Ovary (tissue), 9 donors: ENCODE data around the gene FOXC1. TPM values are rescaled to one million over a fixed set of nuclear protein-coding genes. Genes with fewer than 3 reads are reported as not detected.

Experiments used
- DNase-seq, 5 donors: peaks; one replicate each; pipeline ENCODE4 v3.0.0-alpha.2; 2019 to 2020
- H3K27ac ChIP-seq, 2 donors: fragments of 200-600 bp; one replicate each; pipeline versions ENCODE4 v1.5.1 to v1.8.0; 2019 to 2022
- H3K27me3 ChIP-seq: fragments of 200-600 bp; one replicate; pipeline ENCODE4 v1.8.0; 2022
- H3K36me3 ChIP-seq: fragments of 200-600 bp; sonication (generic); one replicate; pipeline ENCODE4 v1.5.1; 2019
- H3K4me1 ChIP-seq: one replicate; pipeline ENCODE4 v1.8.1; 2013; ENCODE audit warnings: mild to moderate bottlenecking, moderate library complexity; ENCODE audit not compliant: insufficient read depth
- H3K4me3 ChIP-seq: fragments of 200-600 bp; sonication (generic); one replicate; pipeline ENCODE4 v1.5.1; 2017
- H3K9me3 ChIP-seq, 2 donors: fragments of 200-600 bp in 1 of 2; sonication (generic) in 1 of 2; one replicate each; pipeline versions ENCODE4 v1.5.1 to v1.8.1; 2013 to 2019; ENCODE audit warnings: mild to moderate bottlenecking in 1 of 2, moderate library complexity in 1 of 2
- EP300 ChIP-seq: sonication (generic); formaldehyde crosslinking; IDR thresholded peaks from one replicate; pipeline ENCODE4 v1.6.1; 2017; ENCODE audit warnings: antibody characterized with exemption
- POLR2A ChIP-seq: fragments of 450-650 bp; IDR thresholded peaks from one replicate; pipeline ENCODE4 v1.6.1; 2017; ENCODE audit warnings: antibody characterized with exemption, mild to moderate bottlenecking, moderate library complexity
- WGBS, 3 donors: extraction: QIAGEN DNeasy Blood & Tissue Kit in 1 of 3; methylation state at CpG; one replicate each; pipeline versions ENCODE4 v1.1.5 to v1.1.7; 2013 to 2017; 5-methylcytosine and 5-hydroxymethylcytosine counted together
- intact Hi-C, 4 donors: fragments of 100-400 bp; cut with DNase I; formaldehyde crosslinking; loops; one replicate each; pipeline versions ENCODE4 v1.11.0 to v1.15.1; 2022 to 2023
- polyA plus RNA-seq, 2 donors: library from polyadenylated mRNA; stranded (reverse); fragments of 200-250 nt in 1 of 2; fragments of 350-450 nt in 1 of 2; fragmentation: Illumina TruSeq in 1 of 2; extraction: RNeasy Lipid Tissue Mini Kit (QIAGEN cat#74804) in 1 of 2; gene quantifications; one replicate each; pipeline ENCODE4 v1.2.3, GENCODE V29; 2013 to 2014
- total RNA-seq, 7 donors: library from RNA; depleted of rRNA in 2 of 7; stranded (reverse); fragments of >200 nt in 2 of 7; fragmentation: NEBNext Ultra II Directional in 3 of 7; extraction: Animal tissue kit (Norgen Biotek cat#: 25700) in 3 of 7; gene quantifications; one replicate each; pipeline versions ENCODE4 v1.1.0 to v1.2.4, GENCODE V29; 2016 to 2023
- TF ChIP-seq, protein P1 (sequence below), 3 donors: fragments of 450-650 bp in 2 of 3; fragments of 200-600 bp in 1 of 3; IDR thresholded peaks; one replicate each; pipeline versions ENCODE4 v1.5.1 to v1.8.0; 2016 to 2022; ENCODE audit warnings: antibody characterized with exemption in 3 of 3, mild to moderate bottlenecking in 1 of 3
- donor health status: DM: no; HTN: no; CAD: no; lungs with moderate emphysema.
- donor health status: DM: no; HTN: no; CAD: no.
- donor health status: Bipolar disorder and iron deficiency.
- donor health status: DM: yes; HTN: yes; CAD: no.
- donor health status: DM: no; HTN: no; CAD: no.
- donor health status: DM: yes; HTN: yes; CAD: no.

FOXC1 gene
- total and polyA plus RNA-seq, 9 donors: 4.3 to 21.2 (median 6.5) TPM

DNA sequence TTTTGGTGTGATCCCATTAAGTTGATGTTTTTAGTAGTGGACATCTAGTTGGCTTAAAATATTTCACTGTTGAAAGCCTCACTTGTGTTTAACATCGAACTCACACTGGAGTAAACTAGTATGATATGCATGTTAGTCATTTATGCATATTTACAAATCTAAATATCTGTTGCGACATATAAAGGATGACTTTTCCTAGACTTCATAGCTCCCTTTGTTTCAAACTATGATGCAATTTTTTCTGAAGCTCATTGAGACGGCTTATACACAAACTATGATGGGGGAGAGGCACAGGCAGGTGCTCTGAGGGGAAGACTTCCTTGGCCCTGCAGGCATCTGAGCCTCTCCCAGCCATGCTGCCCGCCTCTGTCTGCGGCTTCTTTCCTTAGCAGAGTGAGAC lies 11.8 kb upstream of the FOXC1 start:
- no peaks in the 10 kb centered on the region for H3K27me3 ChIP-seq
- no peak overlapping the region for H3K27ac ChIP-seq
- no peak for DNase-seq
- TF ChIP-seq, protein P1, sequence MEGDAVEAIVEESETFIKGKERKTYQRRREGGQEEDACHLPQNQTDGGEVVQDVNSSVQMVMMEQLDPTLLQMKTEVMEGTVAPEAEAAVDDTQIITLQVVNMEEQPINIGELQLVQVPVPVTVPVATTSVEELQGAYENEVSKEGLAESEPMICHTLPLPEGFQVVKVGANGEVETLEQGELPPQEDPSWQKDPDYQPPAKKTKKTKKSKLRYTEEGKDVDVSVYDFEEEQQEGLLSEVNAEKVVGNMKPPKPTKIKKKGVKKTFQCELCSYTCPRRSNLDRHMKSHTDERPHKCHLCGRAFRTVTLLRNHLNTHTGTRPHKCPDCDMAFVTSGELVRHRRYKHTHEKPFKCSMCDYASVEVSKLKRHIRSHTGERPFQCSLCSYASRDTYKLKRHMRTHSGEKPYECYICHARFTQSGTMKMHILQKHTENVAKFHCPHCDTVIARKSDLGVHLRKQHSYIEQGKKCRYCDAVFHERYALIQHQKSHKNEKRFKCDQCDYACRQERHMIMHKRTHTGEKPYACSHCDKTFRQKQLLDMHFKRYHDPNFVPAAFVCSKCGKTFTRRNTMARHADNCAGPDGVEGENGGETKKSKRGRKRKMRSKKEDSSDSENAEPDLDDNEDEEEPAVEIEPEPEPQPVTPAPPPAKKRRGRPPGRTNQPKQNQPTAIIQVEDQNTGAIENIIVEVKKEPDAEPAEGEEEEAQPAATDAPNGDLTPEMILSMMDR (IDR thresholded peaks at IDR 0.05): no peak
- TF ChIP-seq POLR2A (no peak), EP300 (no peak)
- no peaks in the 10 kb centered on the region for H3K4me1 ChIP-seq
- no peak overlapping the region for H3K4me3 ChIP-seq
- intact Hi-C loops: loop anchor here (5.0 to 10.0 kb wide), 6 partner anchors 599 to 1149 kb away; no protein-coding TSS in a partner anchor
- no peaks in the 10 kb centered on the region for H3K36me3 ChIP-seq
- WGBS, 3 donors: 84 to 90% (median 85%) methylated on average over 5 of the region's 5 CpGs
- H3K9me3 ChIP-seq: no peaks in the 10 kb centered on the region

DNA sequence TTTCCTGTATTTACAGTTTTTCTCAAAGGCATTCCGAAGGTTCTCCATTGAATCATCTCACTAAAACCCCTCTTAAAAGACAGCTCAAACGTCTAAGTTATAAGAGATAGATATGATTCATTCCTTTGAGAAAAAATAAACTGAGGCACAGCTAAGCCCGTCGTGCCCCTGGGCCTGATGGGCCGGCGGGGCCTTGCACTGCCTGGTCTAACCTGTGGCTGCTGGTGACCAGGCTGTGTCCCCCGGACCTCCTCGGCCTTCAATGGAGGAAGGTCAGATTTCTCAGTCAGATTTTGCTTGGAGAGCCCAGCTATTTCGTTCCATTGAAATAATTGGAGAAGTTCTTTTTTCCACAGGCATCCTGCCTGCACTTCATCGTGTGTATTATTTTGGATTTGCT lies 11.3 kb upstream of the FOXC1 start:
- Histone ChIP-seq H3K27ac (no peak overlapping the region), H3K27me3 (no peaks in the 10 kb centered on the region), H3K4me3 (no peak overlapping the region), H3K4me1 (no peaks in the 10 kb centered on the region), H3K9me3 (no peaks in the 10 kb centered on the region), H3K36me3 (no peaks in the 10 kb centered on the region)
- DNase-seq: no peak
- intact Hi-C loops: loop anchor here (5.0 to 10.0 kb wide), 6 partner anchors 599 to 1149 kb away; no protein-coding TSS in a partner anchor
- 86 to 94% (median 88%) methylated on average over 10 of the region's 10 CpGs for WGBS, 3 donors
- TF ChIP-seq, protein P1 (IDR thresholded peaks at IDR 0.05): no peak
- TF ChIP-seq EP300: no peak
- TF ChIP-seq POLR2A: no peak

DNA sequence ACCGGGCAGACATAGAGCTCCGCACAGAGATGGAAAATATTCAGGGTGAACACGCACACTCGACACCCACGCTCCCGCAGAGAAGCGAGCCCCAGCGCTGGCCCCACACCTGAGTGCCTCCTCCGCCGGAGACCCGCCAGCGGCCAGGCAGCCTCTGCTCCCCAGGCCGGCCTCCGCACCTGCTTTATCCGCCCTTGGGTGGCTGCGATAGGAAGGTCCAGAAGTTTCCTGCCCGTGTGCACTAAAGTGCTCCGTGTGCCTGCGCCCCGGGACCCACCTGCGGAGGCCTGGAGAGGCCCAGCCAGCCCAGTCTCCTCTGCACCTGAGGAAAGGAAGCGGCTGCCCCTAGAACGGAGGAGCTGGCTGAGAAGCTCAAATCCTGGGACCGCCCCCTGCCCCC lies 10.8 kb upstream of the FOXC1 start:
- Histone ChIP-seq H3K27me3 (no peaks in the 10 kb centered on the region), H3K4me3 (no peak overlapping the region), H3K27ac (no peak overlapping the region), H3K9me3 (no peaks in the 10 kb centered on the region), H3K36me3 (no peaks in the 10 kb centered on the region), H3K4me1 (no peaks in the 10 kb centered on the region)
- no peak for DNase-seq
- intact Hi-C loops: loop anchor here (5.0 to 10.0 kb wide), 6 partner anchors 598 to 1148 kb away; no protein-coding TSS in a partner anchor
- WGBS, 3 donors: 91 to 94% (median 92%) methylated on average over 24 of the region's 24 CpGs
- TF ChIP-seq, protein P1 (IDR thresholded peaks at IDR 0.05): no peak
- no peak for TF ChIP-seq EP300
- TF ChIP-seq POLR2A: no peak

DNA sequence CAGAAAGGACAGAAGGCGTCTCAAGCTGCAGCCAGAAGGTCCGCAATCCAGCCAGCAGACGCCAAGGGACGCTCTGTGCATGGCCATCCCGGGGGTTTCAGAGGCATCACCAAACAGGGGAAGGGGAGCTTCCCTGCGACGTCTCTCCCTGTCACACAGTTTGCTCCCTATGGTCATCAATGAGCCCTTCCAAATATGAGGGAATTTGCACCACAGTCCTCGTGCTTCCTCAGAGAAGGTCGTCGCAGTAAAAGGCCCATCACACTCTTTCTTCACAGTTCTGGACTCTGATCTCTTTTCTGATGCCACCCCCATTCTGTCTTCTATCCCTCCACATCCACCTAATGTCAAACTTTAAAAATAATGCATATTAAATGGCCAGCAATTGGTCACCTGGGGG lies 10.2 kb upstream of the FOXC1 start:
- H3K4me3 ChIP-seq: no peak overlapping the region
- intact Hi-C loops: loop anchor here (5.0 to 10.0 kb wide), 6 partner anchors 598 to 1148 kb away; no protein-coding TSS in a partner anchor
- TF ChIP-seq POLR2A: no peak
- TF ChIP-seq, protein P1 (IDR thresholded peaks at IDR 0.05): no peak
- TF ChIP-seq EP300: no peak
- no peaks in the 10 kb centered on the region for H3K9me3 ChIP-seq
- DNase-seq: no peak
- WGBS, 3 donors: 92 to 97% (median 95%) methylated on average over 10 of the region's 10 CpGs
- no peaks in the 10 kb centered on the region for H3K27me3 ChIP-seq
- H3K36me3 ChIP-seq: no peaks in the 10 kb centered on the region
- no peak overlapping the region for H3K27ac ChIP-seq
- H3K4me1 ChIP-seq: peaks cover under 1% of the 10 kb centered on the region
